Measurements from ENCODE around the gene CD5L. TPM values are rescaled to one million over a fixed set of nuclear protein-coding genes. Genes with fewer than 3 reads are reported as not detected.

The CD5L gene
- total and polyA plus RNA-seq, 7 experiments from 2014 or later, result not detected

DNA sequence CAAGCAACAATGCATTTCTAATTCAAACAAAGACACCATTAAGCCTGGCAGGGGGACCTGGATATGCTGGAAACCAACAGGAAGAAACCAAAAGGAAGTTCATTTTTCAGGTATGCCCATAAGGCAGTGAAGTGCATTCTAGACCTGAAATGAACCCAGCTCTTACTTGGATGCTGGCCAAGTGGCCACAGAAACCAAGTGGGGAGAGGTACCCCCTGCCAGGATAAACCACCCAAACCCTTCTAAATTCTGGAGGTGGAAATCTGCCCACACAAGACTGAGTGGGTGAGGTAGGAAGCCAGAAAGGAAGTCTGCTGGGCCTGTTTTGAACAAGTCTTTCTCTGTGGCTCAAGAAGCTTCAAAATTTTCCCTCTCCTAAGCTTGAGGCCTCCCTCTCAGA lies 2.6 kb downstream of the CD5L start:
- H3K27ac Mint-ChIP-seq, result no peak overlapping the region
- DNase-seq (no peak), ATAC-seq (no peak)
- Histone ChIP-seq H3K27ac (ENCODE audit: low read depth, low read length) (no peak overlapping the region), H3K4me1 (ENCODE audit: control insufficient read depth in 2 of 2, insufficient read depth in 2 of 2, low read length in 2 of 2) (no peaks in the 10 kb centered on the region), H3K27me3 (ENCODE audit: control insufficient read depth in 2 of 2, insufficient read depth in 2 of 2, low read length in 2 of 2) (no peaks in the 10 kb centered on the region), H3K4me3 (ENCODE audit: low read length) (no peak overlapping the region), H3K36me3 (ENCODE audit: control insufficient read depth in 2 of 3, insufficient read depth in 3 of 3, low read length in 3 of 3) (no peaks in the 10 kb centered on the region), H3K9me3 (ENCODE audit: control insufficient read depth in 2 of 3, low read length in 3 of 3) (no peaks in the 10 kb centered on the region)
- no peaks in the 10 kb centered on the region for H3K9me3 Mint-ChIP-seq
- intact Hi-C loops (cut with micrococcal nuclease), result no loop called here
- H3K36me3 Mint-ChIP-seq, result no peaks in the 10 kb centered on the region
- H3K27me3 Mint-ChIP-seq, result peaks cover 0 to 11% (median under 1%) of the 10 kb centered on the region in 5 donors
- ChIA-PET POLR2A (no interaction called here), CTCF (no interaction called here)
- H3K4me1 Mint-ChIP-seq, result peaks cover 0 to 2% (median 0%) of the 10 kb centered on the region in 7 donors
- no peak overlapping the region for H3K4me3 Mint-ChIP-seq

DNA sequence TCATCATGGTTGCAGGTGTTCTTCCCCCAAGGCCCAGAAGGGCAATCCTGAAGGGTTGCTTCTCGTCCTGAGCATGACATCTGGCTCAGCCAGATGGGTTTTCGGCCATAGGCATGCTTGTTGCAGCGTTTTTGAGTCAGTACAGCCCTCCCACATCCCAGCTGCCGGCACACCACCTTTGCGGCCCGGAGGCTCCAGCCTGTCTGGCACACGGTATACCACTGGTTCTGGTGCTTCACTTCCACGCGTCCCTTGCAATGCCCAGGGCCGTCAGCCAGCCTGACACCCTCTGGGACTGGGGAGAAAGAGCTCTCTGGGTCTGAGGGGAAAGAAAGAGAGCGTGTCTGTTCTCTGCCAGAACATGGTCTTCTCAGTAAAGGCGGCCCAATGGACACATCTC lies 7.2 kb downstream of the CD5L start:
- Histone ChIP-seq H3K4me1 (ENCODE audit: control insufficient read depth in 2 of 2, insufficient read depth in 2 of 2, low read length in 2 of 2) (no peaks in the 10 kb centered on the region), H3K9me3 (ENCODE audit: control insufficient read depth in 2 of 3, low read length in 3 of 3) (no peaks in the 10 kb centered on the region), H3K4me3 (ENCODE audit: low read length) (no peak overlapping the region), H3K27ac (ENCODE audit: low read depth, low read length) (no peak overlapping the region), H3K36me3 (ENCODE audit: control insufficient read depth in 2 of 3, insufficient read depth in 3 of 3, low read length in 3 of 3) (no peaks in the 10 kb centered on the region), H3K27me3 (ENCODE audit: control insufficient read depth in 2 of 2, insufficient read depth in 2 of 2, low read length in 2 of 2) (no peaks in the 10 kb centered on the region)
- ChIA-PET POLR2A (no interaction called here), CTCF (no interaction called here)
- intact Hi-C loops (cut with micrococcal nuclease), result no loop called here
- no peaks in the 10 kb centered on the region for H3K36me3 Mint-ChIP-seq
- no peaks in the 10 kb centered on the region for H3K9me3 Mint-ChIP-seq
- H3K4me1 Mint-ChIP-seq, result no peaks in the 10 kb centered on the region
- H3K27ac Mint-ChIP-seq, result no peak overlapping the region
- ATAC-seq, result no peak
- no peak for DNase-seq
- peaks cover 0 to 15% (median 10%) of the 10 kb centered on the region in 5 donors for H3K27me3 Mint-ChIP-seq
- H3K4me3 Mint-ChIP-seq, result no peak overlapping the region

DNA sequence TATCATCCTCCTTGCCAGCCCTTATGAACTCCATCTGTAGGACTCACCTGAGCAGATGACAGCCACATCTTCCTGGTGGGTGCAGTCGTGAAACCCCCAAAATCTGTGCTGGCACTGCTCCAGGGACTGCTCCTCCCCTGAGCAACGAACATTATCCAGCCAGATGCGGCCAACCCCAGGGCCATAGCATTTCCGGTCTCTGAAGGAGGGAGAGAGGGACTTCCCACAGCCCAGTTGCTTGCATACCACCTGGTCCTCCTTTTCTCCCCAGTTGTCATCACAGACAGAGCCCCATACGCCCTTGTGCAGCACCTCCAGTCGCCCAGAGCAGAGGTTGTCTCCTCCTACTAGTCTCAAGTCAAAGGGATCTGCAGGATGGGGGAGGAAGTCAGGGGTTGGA lies 8.5 kb downstream of the CD5L start:
- H3K36me3 ChIP-seq (ENCODE audit: control insufficient read depth in 2 of 3, insufficient read depth in 3 of 3, low read length in 3 of 3), result no peaks in the 10 kb centered on the region
- Mint-ChIP-seq H3K4me1 (no peaks in the 10 kb centered on the region), H3K27me3 (peaks cover 0 to 17% (median 12%) of the 10 kb centered on the region in 5 donors), H3K27ac (no peak overlapping the region), H3K4me3 (no peak overlapping the region), H3K9me3 (peaks cover 0 to 5% (median 0%) of the 10 kb centered on the region in 11 donors), H3K36me3 (no peaks in the 10 kb centered on the region)
- no peaks in the 10 kb centered on the region for H3K9me3 ChIP-seq (ENCODE audit: control insufficient read depth in 2 of 3, low read length in 3 of 3)
- intact Hi-C loops (cut with micrococcal nuclease), result no loop called here
- ATAC-seq (no peak), DNase-seq (no peak)
- CTCF ChIA-PET, result no interaction called here
- H3K27ac ChIP-seq (ENCODE audit: low read depth, low read length), result no peak overlapping the region
- no peaks in the 10 kb centered on the region for H3K27me3 ChIP-seq (ENCODE audit: control insufficient read depth in 2 of 2, insufficient read depth in 2 of 2, low read length in 2 of 2)
- POLR2A ChIA-PET, result no interaction called here
- H3K4me3 ChIP-seq (ENCODE audit: low read length), result no peak overlapping the region
- H3K4me1 ChIP-seq (ENCODE audit: control insufficient read depth in 2 of 2, insufficient read depth in 2 of 2, low read length in 2 of 2), result no peaks in the 10 kb centered on the region

DNA sequence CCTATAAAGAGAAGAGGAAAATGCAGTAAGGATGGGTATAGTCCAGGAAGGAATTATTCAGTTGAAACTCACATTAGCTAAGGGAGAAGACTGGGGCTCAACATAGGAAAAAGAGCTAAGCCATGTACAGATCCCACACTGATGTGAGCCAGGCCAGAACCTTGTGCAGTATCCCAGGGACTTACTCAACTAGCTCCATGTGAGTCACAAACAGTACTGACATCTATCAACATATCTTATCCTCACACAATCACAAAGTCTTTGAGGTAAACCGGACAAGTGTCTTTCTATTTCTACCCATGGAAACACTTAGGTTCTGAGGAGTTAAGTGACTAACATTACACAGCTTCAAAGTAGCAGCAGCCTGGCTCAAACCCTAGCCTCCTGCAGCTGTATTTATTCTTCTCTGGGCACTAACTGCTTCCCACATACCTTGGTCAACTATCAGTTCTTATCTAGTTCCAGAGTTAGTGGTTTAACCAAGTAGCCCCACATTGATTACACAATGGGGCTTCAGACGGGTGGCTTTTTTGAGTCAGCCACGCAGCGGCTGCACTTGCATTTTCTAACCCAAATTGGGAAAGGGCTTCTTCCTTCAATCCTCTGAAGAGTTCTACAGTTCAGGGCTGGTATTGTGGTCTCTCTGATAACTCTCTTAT lies 9.5 kb downstream of the CD5L start:
- Mint-ChIP-seq H3K36me3 (no peaks in the 10 kb centered on the region), H3K27me3 (peaks cover 0 to 17% (median 12%) of the 10 kb centered on the region in 5 donors), H3K9me3 (peaks cover 0 to 5% (median 0%) of the 10 kb centered on the region in 11 donors), H3K4me3 (no peak overlapping the region), H3K4me1 (no peaks in the 10 kb centered on the region), H3K27ac (no peak overlapping the region)
- H3K4me1 ChIP-seq (ENCODE audit: control insufficient read depth in 2 of 2, insufficient read depth in 2 of 2, low read length in 2 of 2), result no peaks in the 10 kb centered on the region
- no peak overlapping the region for H3K4me3 ChIP-seq (ENCODE audit: low read length)
- H3K36me3 ChIP-seq (ENCODE audit: control insufficient read depth in 2 of 3, insufficient read depth in 3 of 3, low read length in 3 of 3), result no peaks in the 10 kb centered on the region
- no peak for DNase-seq
- ChIA-PET POLR2A (no interaction called here), CTCF (no interaction called here)
- no peak for ATAC-seq
- intact Hi-C loops (cut with micrococcal nuclease), result no loop called here
- no peak overlapping the region for H3K27ac ChIP-seq (ENCODE audit: low read depth, low read length)
- H3K27me3 ChIP-seq (ENCODE audit: control insufficient read depth in 2 of 2, insufficient read depth in 2 of 2, low read length in 2 of 2), result no peaks in the 10 kb centered on the region
- no peaks in the 10 kb centered on the region for H3K9me3 ChIP-seq (ENCODE audit: control insufficient read depth in 2 of 3, low read length in 3 of 3)

DNA sequence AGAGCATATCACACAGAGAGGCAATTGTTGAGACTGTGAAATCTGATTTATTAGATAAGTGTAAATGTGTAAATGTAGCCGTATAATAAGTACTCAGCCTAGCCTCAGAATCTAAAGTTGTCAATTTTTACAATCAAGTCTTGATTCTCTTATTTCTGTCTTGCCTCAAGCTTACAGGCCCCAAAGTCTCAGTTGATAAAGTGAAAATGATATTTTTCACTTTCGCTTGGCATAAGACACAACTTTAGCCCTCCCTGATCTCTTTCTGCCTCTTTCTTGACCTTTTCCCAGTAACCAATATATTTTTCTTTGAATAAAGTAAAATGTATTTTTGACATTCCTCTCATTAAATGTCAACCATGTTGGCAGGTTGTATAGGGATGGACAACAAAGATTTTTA lies 10.7 kb downstream of the CD5L start:
- Histone ChIP-seq H3K27me3 (ENCODE audit: control insufficient read depth in 2 of 2, insufficient read depth in 2 of 2, low read length in 2 of 2) (no peaks in the 10 kb centered on the region), H3K4me3 (ENCODE audit: low read length) (no peak overlapping the region), H3K36me3 (ENCODE audit: control insufficient read depth in 2 of 3, insufficient read depth in 3 of 3, low read length in 3 of 3) (no peaks in the 10 kb centered on the region), H3K4me1 (ENCODE audit: control insufficient read depth in 2 of 2, insufficient read depth in 2 of 2, low read length in 2 of 2) (no peaks in the 10 kb centered on the region), H3K27ac (ENCODE audit: low read depth, low read length) (no peak overlapping the region), H3K9me3 (ENCODE audit: control insufficient read depth in 2 of 3, low read length in 3 of 3) (no peaks in the 10 kb centered on the region)
- Mint-ChIP-seq H3K4me1 (no peaks in the 10 kb centered on the region), H3K9me3 (peaks cover 0 to 6% (median 0%) of the 10 kb centered on the region in 11 donors), H3K4me3 (no peak overlapping the region), H3K27me3 (peaks cover 3 to 15% (median 12%) of the 10 kb centered on the region in 5 donors), H3K36me3 (no peaks in the 10 kb centered on the region), H3K27ac (no peak overlapping the region)
- no peak for ATAC-seq
- CTCF ChIA-PET, result no interaction called here
- DNase-seq, result no peak
- intact Hi-C loops (cut with micrococcal nuclease), result no loop called here
- POLR2A ChIA-PET, result no interaction called here

DNA sequence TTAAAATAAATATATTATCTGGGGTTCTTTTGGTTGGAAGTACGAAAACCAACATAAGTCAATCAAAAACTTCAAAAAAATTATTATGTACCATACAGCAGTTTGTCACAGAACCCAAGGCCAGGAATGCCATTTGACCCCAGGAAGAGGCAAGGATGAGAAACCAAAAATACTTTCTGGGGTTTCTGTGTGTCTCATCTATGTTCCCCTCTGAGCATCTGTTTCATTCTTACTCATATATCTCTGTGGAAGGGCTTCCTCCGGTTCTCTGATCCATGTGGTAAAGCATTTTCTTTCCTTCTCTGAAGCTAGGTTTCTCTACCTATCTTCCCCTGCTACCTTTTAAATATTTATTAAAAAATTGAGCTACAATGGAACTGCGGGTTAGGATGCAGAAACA lies 11.9 kb downstream of the CD5L start:
- Mint-ChIP-seq H3K4me1 (no peaks in the 10 kb centered on the region), H3K27ac (no peak overlapping the region), H3K36me3 (no peaks in the 10 kb centered on the region), H3K27me3 (peaks cover 3 to 20% (median 12%) of the 10 kb centered on the region in 5 donors), H3K4me3 (no peak overlapping the region), H3K9me3 (peaks cover 0 to 10% (median 0%) of the 10 kb centered on the region in 11 donors)
- H3K4me1 ChIP-seq (ENCODE audit: control insufficient read depth in 2 of 2, insufficient read depth in 2 of 2, low read length in 2 of 2), result no peaks in the 10 kb centered on the region
- no peak for DNase-seq
- no peak overlapping the region for H3K4me3 ChIP-seq (ENCODE audit: low read length)
- H3K36me3 ChIP-seq (ENCODE audit: control insufficient read depth in 2 of 3, insufficient read depth in 3 of 3, low read length in 3 of 3), result no peaks in the 10 kb centered on the region
- no peaks in the 10 kb centered on the region for H3K9me3 ChIP-seq (ENCODE audit: control insufficient read depth in 2 of 3, low read length in 3 of 3)
- ChIA-PET POLR2A (interaction anchor here (0.8 kb wide), 1 partner anchor 9 kb away, joined by 3 read pairs; the partner anchor contains the start of gene FCRL1), CTCF (no interaction called here)
- ATAC-seq, result no peak
- H3K27ac ChIP-seq (ENCODE audit: low read depth, low read length), result no peak overlapping the region
- no peaks in the 10 kb centered on the region for H3K27me3 ChIP-seq (ENCODE audit: control insufficient read depth in 2 of 2, insufficient read depth in 2 of 2, low read length in 2 of 2)
- intact Hi-C loops (cut with micrococcal nuclease), result no loop called here

DNA sequence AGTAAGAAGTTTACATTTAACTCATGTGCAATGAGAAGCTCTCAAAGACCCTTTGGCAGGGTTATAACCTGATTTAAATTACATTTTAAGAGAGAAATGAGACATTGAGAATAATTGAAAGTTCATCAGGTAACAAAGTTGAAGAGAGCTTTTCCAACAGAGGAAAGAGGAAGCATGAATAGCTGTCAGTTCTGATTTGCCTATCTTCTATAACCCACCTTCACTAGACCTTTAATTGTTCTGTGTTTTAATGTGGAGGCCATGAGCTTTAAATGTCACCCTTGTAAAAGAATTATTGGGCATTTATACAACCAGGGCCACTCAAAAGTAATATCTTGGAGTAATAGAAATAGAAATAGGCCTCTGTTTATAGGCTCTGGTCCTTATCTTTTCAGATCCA lies 12.4 kb downstream of the CD5L start:
- peaks cover 3 to 25% (median 15%) of the 10 kb centered on the region in 5 donors for H3K27me3 Mint-ChIP-seq
- no peak overlapping the region for H3K4me3 Mint-ChIP-seq
- no peaks in the 10 kb centered on the region for H3K27me3 ChIP-seq (ENCODE audit: control insufficient read depth in 2 of 2, insufficient read depth in 2 of 2, low read length in 2 of 2)
- intact Hi-C loops (cut with micrococcal nuclease), result no loop called here
- no peak overlapping the region for H3K27ac ChIP-seq (ENCODE audit: low read depth, low read length)
- H3K4me1 ChIP-seq (ENCODE audit: control insufficient read depth in 2 of 2, insufficient read depth in 2 of 2, low read length in 2 of 2), result no peaks in the 10 kb centered on the region
- peaks cover 0 to 10% (median 0%) of the 10 kb centered on the region in 11 donors for H3K9me3 Mint-ChIP-seq
- DNase-seq (no peak), ATAC-seq (no peak)
- ChIA-PET CTCF (no interaction called here), POLR2A (interaction anchor here (0.8 kb wide), 1 partner anchor 9 kb away, joined by 3 read pairs; the partner anchor contains the start of gene FCRL1)
- no peaks in the 10 kb centered on the region for H3K36me3 Mint-ChIP-seq
- no peaks in the 10 kb centered on the region for H3K36me3 ChIP-seq (ENCODE audit: control insufficient read depth in 2 of 3, insufficient read depth in 3 of 3, low read length in 3 of 3)
- H3K27ac Mint-ChIP-seq, result no peak overlapping the region
- no peak overlapping the region for H3K4me3 ChIP-seq (ENCODE audit: low read length)
- H3K9me3 ChIP-seq (ENCODE audit: control insufficient read depth in 2 of 3, low read length in 3 of 3), result no peaks in the 10 kb centered on the region
- H3K4me1 Mint-ChIP-seq, result no peaks in the 10 kb centered on the region
